ENCODE measurements around the gene DDX17. TPM values are rescaled to one million over a fixed set of nuclear protein-coding genes. Genes with fewer than 3 reads are reported as not detected.

DDX17 gene
- polyA plus RNA-seq, 1 donor from 2014 or later, result 996 TPM

- no peaks in the 10 kb centered on the region for H3F3A ChIP-seq (ENCODE audit: insufficient read depth, low read length, poor library complexity, severe bottlenecking)
- H3K36me3 ChIP-seq (ENCODE audit: insufficient read depth, low read length), result peaks cover 17% of the 10 kb centered on the region
- no peak overlapping the region for H3K9ac ChIP-seq (ENCODE audit: low read length)
- H2AFZ ChIP-seq (ENCODE audit: low read depth, low read length), result no peak overlapping the region
- H3K27me3 ChIP-seq (ENCODE audit: insufficient read depth, low read depth, low read length), result no peaks in the 10 kb centered on the region
- H3K27ac ChIP-seq (ENCODE audit: low read length), result no peak overlapping the region
- TF ChIP-seq CTCF (IDR thresholded peaks at IDR 0.05; ENCODE audit: poor library complexity, severe bottlenecking) (no peak), RAD21 (conservative IDR thresholded peaks at IDR 0.05) (no peak), EP300 (conservative IDR thresholded peaks at IDR 0.05; ENCODE audit: poor library complexity, severe bottlenecking) (no peak), SMC3 (conservative IDR thresholded peaks at IDR 0.05; ENCODE audit: poor library complexity) (no peak), MXI1 (conservative IDR thresholded peaks at IDR 0.05; ENCODE audit: poor library complexity, severe bottlenecking) (no peak), POLR2AphosphoS5 (IDR thresholded peaks at IDR 0.05) (no peak), TAF1 (IDR thresholded peaks at IDR 0.05; ENCODE audit: low read depth) (no peak), REST (IDR thresholded peaks at IDR 0.05; ENCODE audit: borderline replicate concordance) (no peak), EZH2 (IDR thresholded peaks at IDR 0.05; ENCODE audit: borderline replicate concordance, insufficient read depth, low read length, poor library complexity, severe bottlenecking) (no peak)
- H3K79me2 ChIP-seq (replicated peaks; ENCODE audit: insufficient read depth, low read length), result no peaks in the 10 kb centered on the region
- no peaks in the 10 kb centered on the region for H4K20me1 ChIP-seq (ENCODE audit: insufficient read depth)
- H3K9me3 ChIP-seq (ENCODE audit: low read length), result no peaks in the 10 kb centered on the region
- no peaks in the 10 kb centered on the region for H3K9me2 ChIP-seq (ENCODE audit: insufficient read depth, low read length)
- H3K4me2 ChIP-seq (ENCODE audit: low read length), result no peak overlapping the region
- H3K4me3 ChIP-seq (ENCODE audit: low read length), result no peak overlapping the region
Observed at GRCh38 chr22:38479096-38479837, 26.8 kb downstream of the DDX17 start.

GRCh38 chr22:38477585-38477984 is 28.5 kb downstream of the DDX17 start:
- Histone ChIP-seq H3K79me2 (replicated peaks; ENCODE audit: insufficient read depth, low read length) (no peaks in the 10 kb centered on the region), H3K4me2 (ENCODE audit: low read length) (no peak overlapping the region), H3K36me3 (ENCODE audit: insufficient read depth, low read length) (peaks cover 9% of the 10 kb centered on the region), H2AFZ (ENCODE audit: low read depth, low read length) (no peak overlapping the region), H3K27me3 (ENCODE audit: insufficient read depth, low read depth, low read length) (no peaks in the 10 kb centered on the region), H4K20me1 (ENCODE audit: insufficient read depth) (no peaks in the 10 kb centered on the region), H3K27ac (ENCODE audit: low read length) (no peak overlapping the region), H3K4me3 (ENCODE audit: low read length) (no peak overlapping the region), H3K9ac (ENCODE audit: low read length) (no peak overlapping the region), H3K9me3 (ENCODE audit: low read length) (no peaks in the 10 kb centered on the region), H3K9me2 (ENCODE audit: insufficient read depth, low read length) (no peaks in the 10 kb centered on the region), H3F3A (ENCODE audit: insufficient read depth, low read length, poor library complexity, severe bottlenecking) (no peaks in the 10 kb centered on the region)
- no peak for TF ChIP-seq TAF1 (IDR thresholded peaks at IDR 0.05; ENCODE audit: low read depth)
- TF ChIP-seq SMC3 (conservative IDR thresholded peaks at IDR 0.05; ENCODE audit: poor library complexity), result no peak
- no peak for TF ChIP-seq RAD21 (conservative IDR thresholded peaks at IDR 0.05)
- no peak for TF ChIP-seq REST (IDR thresholded peaks at IDR 0.05; ENCODE audit: borderline replicate concordance)
- TF ChIP-seq CTCF (IDR thresholded peaks at IDR 0.05; ENCODE audit: poor library complexity, severe bottlenecking), result no peak

Measured in neural cell (in vitro differentiated cells).